Activated CD4-positive, alpha-beta T cell treated with anti-CD3 and anti-CD28 coated beads, Interleukin-2, Interleukin-4, amounts not matched to agents 100 ng/mL and 50 ng/mL, durations not matched to agents 16 hours and 8 hours (primary cell): Measurements from ENCODE around the gene GET4.
"Not testable (repeated sequence)": the region's sequence is repeated elsewhere in the genome, so short reads cannot be mapped to it uniquely, and the experiment has no call there.

Experiments used
- DNase-seq: peaks from one replicate; pipeline ENCODE4 v3.0.0-alpha.2; 2020; ENCODE audit warnings: low spot score

The GET4 gene

DNA sequence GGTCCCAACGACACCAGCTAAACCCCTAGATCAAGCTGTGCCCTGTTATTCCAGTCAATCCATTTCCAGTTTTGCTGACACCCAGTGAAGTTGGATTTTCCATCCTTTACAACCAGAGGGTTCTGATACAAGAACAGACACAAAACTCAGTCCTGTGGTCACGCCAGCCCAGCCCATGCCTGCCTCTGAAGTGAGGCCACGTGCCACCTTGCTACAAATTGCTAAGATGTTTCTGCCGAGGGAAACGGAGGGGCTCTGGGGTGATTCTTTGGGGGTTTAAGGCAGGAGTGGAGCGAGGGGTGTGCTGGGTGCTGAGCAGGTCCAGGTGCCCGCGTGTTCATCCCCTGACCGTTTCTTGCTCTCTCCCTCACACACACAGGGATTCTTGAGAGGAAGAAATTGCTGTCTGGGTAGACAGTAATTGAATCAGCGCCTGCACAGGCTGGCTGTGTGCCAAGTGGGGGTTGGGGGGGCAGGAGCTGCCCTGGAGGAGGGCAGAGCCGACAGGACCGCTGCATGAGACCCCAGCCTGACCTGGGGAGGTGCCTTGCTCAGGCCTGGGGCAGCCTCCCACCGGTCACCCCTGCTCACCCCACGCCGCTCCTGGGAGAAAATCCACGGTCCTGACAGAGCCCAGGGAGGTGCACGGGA lies 40.1 kb downstream of the GET4 start:
- DNase-seq: no peak

DNA sequence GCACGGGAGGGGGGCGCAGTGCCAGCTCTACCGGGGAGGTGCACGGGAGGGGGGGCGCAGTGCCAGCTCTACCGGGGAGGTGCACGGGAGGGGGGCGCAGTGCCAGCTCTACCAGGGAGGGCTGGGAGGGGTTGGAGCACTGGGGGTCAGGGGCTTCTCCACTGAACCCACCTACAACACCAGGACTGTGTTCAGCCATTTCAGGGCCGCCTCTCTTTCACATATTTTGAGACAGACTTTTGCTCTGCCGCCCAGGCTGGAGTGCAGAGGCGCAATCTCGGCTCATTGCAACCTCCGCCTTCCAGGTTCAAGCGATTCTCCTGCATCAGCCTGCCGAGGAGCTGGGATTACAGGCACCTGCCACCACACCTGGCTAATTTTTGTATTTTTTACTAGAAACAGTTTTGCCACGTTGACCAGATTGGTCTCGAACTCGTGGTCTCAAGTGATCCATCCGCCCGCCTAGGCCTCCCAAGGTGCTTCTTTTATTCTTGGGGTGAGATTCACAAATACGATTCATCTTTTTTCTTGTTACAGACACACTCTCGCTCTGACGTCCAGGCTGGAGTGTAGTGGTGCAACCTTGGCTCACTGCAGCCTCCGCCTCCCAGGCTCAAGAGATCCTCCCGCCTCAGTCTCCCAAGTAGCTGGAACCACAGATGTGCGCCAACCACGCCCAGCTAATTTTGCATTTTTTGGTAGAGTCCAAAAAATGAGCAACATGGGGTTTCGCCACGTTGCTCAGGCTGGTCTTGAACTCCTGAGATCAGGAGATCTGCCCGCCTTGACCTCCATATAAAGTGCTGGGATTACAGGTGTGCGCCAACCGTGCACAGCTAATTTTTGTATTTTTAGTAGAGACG lies 41.1 kb downstream of the GET4 start:
- no peak for DNase-seq

DNA sequence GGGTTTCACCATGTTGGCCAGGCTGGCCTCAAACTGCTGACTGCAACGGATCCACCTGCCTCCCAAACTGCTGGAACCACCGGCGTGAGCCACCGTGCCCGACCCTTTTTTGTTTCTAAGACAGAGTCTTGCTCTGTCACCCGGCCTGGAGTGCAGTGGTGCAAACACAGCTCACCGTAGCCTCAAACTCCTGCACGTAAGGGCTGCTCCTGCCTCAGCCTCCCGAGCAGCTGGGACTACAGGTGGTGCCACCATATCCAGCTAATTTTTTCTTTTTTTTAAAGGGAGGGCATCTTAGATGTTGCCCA lies 41.7 kb downstream of the GET4 start:
- no peak for DNase-seq

DNA sequence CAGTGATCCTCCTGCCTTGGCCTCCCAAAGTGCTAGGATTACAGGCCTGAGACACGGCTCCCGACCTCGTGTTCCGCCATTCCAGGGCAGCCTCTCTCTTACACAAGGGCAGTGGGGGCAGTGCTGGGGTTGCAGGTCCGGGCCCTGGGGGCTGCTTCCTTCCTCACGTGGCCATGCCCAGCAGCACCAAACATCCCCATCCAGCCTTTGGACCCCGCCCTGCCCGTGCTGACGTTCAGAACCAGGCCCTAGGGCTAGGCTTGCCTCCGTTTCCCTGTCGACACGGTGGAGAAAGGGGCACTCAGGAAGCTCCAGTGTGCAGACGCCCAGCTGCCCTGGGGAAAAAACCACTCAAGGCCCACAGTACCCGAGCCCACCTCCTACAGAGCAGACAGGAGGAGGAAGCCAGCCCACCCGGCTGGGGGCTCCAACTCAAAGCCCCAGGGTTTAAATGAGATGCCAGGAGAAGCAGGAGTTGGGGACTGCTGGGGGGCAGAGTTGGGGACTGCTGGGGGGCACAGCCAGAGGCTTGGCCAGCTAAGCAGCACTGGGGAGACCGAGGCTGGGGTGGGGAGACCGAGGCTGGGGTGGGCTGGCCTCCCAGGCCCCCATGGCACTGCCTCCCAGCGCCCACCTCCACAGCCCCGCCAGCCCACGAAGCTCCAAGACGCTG lies 42.2 kb downstream of the GET4 start:
- DNase-seq: no peak

DNA sequence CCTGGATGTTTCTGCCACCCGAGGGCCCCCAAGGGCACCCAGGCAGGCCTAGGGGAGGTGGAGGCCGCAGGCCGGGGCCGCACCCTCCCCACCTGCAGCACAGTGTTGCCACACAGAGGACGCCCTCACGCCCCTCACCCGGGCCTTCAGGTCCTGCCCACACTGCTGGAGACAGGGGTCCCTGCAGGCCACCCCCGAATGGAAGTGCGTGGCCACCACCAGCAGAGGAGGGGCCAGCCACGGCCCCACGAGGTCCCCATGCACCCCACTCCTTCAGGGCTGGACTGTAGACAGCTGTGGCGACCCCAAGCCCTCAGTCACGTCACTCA lies 42.7 kb downstream of the GET4 start:
- no peak for DNase-seq

DNA sequence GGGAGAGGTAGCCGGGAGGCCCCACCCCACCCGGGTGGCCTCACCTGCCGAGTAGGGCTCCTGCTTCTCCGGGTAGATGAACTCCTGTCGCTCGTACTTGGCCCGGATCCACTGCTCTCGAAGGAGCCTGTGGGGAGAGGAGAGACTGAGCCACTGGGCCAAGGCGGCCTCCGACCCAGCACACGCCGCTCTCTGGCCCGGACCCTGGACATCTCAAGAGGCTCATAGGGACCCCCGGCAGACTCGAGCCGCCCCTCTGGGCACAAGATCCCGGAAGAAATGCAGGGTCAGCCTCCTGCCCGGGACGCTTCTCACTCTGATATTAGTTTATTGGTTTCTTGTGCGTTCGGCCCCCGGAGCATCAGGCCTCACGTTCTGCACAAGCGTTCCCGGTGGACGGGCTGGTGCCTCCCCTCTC lies 43.6 kb downstream of the GET4 start:
- DNase-seq: no peak

DNA sequence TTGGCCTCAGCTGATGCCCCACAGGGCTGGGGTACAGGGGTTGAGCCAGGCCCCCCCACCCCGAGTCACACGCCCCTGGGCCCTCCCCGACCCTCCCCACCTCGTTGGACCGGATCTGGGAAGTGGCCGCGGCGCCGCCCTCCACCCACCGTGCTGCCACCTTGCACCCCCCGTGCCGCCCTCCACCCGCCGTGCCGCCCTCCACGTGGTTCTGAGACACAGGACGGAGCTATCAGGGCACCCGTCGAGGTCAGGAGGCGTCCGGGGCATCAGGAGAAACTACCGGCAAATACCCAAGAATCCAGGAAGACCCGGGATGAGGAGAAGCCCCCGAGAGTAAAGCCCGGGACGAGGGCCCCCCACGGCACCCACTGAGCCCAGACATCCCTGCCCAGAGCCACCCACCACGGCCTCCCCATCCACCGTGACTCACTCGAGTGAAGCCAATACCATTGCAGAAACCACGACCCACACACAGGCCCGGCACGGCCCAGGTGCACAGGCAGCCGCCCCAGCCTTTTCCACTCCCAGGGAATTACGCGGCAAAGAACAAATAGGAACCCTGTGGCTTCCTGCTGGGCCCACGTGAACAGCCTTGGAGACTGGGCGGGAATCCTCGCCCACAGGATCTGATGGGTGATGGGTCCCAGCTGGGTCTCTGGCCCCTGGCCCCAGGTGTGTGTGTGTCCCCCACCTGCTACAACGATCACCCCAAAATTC lies 44.2 kb downstream of the GET4 start:
- DNase-seq: no peak

DNA sequence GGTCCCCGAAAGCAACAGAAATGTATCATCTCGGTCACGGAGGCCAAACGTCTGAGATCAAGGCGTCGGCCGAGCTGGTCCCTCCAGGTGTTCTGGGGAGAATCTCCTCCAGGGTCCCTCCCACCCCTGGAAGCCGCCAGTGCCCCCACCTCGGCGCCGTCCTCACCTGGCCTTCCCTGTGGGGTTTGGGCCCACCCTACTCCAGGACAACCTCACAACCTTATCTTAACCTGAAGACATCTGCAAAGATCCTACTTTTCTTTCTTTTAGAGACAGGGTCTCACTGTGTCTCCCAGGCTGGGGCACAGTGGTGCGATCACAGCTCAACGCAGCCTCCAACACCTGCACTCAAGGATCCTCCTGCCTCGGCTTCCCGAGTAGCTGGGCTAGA lies 44.7 kb downstream of the GET4 start:
- no peak for DNase-seq

DNA sequence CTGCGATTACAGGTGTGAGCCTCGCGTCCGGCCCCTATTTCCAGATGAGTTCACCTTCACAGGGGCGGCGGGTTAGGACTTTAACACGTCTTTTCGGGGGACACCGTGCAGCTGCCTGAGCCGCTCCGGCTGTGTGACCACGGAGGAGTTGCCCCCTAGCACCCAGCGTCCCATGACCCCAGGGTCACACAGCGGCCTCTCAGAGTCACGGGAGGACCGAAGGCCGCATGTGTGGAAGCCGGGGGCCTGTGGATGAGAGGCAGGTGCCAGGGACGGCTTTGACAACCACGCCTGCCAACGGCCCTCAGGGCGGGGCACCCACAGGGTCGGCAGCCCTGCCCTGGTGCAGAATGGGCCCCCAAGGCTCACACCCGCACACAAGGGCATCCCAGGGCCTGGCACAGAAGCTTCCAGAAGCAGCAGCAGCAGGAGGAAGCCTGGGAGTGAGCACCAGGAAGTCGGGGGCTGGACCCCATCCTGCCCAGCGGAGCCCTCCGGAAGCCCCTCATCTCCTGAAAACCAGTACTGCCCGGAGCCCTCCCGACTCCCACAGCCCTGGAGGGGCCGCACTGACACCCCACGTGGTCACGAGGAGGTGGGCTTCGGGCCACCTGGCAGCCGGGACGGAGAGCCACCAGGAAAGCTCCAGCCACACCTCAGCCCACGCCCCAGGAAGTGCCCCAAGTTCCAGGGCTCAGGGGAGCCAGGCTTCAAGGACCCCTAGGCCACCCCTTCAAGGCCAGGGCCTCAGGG lies 45.4 kb downstream of the GET4 start:
- DNase-seq: no peak

DNA sequence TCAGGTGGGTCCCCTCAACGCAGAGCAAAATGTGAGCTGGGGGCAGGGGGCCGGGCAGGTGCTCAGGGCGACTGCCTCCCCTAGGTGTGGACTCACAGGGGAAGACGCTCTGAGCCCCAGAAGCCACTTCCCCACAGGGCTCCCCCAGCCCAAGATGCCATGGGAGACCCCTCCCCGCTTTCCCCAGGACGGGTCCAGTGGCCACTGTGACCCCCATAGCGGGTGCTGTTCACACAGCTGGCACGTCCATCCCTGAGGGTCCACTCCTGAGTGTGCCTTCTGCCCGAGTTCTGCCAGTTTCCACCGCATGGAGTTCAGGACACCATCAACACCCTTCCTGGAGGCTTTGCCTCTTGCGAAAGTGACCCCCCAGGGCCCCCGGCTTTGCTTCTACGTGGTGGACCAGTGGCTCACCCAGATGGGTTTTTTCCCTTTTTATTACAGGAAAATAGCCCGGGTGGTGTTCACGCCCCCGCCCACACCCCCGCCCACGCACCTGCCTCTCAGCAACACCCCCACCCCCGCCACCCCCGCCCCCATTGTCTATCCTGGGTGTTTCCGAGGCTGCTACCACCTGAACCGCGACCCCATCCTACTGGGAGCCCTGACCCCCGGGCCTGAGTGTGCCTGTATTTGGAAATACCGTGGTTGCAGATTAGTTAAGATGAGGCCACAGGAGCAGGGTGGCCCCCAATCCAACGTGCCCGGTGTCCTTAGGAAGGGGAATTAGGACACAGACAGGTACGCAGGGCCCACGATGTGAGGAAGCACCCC lies 46.2 kb downstream of the GET4 start:
- peak; percentile 29 for DNase-seq

DNA sequence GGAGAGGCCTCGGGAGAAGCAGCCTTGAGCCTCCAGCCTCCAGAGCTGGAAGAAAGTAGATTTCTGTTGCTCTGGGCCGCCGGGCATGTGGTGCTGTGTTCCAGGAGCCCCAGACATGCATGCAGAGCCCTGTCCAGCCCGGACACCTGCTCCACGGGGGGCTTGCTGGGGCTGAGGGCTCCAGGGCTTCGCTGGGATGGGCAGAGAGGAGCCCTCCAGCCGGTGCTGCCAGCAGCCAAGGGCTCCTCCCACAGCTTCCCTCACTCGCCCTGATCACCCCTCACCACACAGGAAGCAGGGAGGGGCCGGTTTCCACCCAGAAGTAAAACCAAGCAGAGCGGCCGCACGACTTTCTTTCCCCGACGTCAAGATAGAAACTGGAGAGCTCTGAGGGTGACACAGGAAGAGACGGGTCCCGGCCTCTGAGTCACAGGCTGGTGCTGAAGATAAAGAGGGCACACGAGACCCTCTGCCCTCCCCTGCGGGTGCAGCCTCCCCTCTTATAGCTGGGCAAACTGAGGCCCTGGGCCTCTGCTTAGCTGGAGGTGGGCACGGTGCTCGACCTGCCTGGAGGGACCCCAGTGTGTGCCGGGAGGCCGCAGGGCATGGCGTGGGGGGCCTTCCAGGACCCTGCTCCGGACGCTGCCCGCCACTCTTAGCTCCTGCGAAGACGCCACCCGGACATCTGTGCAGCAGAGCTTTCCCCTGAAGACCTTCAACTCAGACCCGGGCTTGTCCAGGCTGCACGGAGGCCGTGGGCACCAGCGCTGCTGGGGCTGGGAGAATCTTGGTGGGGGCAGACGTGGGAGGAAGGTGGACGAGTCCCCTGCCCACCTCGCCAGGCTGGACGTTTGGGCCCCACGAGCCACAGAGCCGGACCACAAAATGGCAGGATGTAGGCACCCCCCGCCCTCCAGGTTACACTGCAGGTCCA lies 47.0 kb downstream of the GET4 start:
- peak; percentile 97 for DNase-seq

DNA sequence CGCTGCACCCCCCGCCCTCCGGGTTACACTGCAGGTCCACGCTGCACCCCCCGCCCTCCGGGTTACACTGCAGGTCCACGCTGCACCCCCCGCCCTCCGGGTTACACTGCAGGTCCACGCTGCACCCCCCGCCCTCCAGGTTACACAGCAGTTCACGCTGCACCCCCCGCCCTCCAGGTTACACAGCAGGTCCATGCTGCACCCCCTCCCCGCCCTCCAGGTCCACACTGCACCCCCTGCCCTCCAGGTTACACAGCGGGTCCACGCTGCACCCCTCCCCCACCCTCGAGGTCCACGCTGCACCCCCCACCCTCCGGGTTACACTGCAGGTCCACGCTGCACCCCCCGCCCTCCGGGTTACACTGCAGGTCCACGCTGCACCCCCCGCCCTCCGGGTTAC lies 47.7 kb downstream of the GET4 start:
- DNase-seq: not testable (repeated sequence)

DNA sequence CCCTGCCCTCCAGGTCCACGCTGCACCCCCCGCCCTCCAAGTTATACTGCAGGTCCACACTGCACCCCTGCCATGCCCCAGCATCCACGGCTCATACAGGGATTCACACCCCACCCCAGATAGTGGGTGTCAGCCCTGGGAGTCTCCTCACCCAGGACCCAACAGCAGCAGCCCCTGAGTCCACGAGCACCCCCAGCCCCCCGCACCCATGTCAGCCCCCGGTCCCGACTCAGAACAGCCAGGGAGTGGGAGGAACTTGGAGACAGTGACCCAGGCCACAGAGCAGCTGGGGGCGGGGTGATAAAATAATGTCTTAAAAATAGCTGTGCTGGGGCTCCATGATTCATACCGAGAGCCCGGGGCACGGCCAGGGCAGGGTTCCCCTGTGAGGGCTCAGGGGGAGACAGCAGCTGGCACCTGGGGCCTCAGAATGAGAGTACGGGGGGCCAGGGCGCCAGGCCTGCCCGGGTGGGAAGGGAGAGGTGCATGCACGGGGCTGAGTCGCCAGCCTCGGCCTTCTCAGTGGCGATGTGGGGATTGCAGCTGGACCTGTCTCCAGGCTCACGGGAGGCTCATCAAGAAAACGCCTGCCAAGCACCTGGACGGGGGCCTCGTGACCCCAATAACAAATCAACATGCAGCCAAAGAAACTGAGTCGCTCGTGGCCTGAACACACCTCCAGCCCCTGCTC lies 48.3 kb downstream of the GET4 start:
- peak; percentile 70 for DNase-seq

DNA sequence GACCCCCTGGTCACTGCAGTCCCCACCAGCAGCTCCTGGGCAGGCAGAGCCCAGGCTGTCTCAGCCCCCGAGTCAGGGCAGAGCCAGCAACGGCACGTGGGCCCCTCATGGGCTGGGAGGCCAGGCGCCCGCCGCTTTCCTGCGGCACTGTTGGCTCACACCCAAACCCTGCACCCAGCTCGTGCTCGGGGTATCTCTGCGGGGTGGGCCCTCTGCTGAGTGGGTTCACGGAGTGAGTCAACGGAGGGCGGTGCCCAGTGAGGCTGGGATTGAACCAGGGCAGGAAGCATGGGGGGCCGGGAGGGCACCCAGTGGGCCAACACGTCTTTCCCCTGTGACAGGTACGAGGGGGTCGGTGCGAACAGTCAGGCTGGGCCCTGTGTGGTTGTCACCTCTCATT lies 49.2 kb downstream of the GET4 start:
- no peak for DNase-seq

DNA sequence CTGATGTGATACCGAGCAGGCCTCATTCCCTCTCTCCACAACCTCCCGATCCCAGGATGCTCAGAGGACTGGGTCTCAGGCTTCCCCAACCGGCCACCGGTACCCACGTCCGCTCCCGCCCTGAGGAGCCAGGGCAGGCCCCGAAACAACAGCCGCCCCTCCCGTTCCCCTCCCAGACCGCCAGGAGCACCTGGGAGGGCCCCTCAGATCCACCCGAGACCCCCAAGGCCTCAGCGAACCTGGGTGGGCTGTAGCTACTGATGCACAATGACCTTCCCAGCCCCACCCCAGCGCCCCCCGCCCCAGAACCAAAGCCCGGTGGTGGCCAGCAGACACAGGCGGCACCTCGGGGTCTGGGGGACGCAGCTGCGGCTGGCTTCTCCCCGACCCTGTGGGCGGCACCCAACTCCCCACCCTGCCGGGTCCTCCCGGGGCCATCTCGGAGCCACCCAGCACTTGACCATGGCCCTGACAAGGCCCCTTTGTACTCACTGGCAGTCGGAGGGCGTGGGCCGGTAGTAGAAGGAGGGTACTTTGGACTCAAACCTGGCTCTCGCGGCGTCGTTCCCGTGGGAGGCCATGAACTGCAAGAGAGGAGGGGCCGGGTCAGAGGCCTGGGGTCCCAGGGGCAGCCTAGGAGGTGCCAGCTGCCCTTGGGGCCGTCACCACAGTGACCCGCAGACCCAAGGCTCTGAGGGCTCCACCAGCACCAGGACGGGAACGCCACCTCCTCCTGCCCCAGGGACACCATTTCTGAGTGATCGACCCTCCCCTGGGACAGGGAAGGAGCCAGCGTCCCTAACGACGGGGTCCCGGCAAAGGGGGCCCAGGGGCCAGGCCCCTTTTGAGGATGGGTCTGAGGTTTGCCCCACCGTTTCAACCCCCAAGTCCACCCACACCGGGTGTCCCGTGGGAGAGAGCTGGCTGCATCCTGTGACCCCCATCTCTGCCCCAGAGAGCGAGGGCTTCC lies 50.0 kb downstream of the GET4 start:
- no peak for DNase-seq

DNA sequence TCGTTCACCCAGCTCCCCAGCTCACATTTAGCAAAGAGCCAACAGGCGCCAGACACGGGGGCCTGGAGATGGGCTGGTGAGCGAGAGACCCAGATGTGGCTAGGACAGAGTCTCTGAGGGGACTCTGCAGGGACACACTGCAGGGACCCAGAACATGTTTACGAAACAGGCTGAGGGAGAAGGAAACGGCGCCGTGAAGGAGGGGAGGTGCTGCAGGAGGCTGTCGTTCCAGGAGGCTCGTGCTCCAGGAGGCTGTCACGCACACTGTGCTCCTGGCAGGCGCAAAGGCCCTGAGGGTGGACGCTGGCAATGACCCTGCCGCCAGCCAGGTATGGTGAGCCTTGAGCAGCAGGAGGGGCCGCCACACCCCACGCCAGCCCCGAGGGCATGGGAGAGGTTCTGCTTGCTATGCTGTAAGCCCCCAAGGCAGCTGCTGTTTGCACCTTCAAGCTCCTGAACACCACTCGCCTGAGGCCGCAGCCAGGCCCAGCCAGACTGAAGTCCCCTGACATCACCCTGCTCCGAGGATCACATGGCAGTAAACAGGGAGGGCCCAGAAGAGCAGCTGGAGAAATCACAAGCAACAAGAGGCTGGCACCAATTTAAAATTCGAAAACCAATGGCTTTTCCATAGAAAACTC lies 50.8 kb downstream of the GET4 start:
- DNase-seq: no peak

DNA sequence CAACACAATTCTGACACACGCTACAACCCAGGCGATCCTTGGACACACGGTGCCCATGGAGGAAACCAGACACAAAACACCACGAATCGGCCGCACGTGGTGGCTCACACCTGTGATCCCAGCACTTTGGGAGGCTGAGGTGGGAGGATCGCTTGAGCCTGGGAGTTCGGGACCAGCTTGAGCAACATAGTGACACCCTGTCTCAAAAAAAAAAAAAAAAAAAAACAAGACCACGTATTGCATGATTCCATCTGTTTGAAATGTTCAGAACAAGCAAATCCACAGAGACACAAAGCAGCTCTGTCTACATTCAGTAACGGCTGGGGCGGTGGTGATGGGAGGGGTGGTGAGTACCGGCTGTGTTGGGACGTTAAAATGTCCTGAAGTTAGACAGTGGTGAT lies 53.0 kb downstream of the GET4 start:
- DNase-seq: no peak
